ENCODE data around the gene CLIP4.

DNA sequence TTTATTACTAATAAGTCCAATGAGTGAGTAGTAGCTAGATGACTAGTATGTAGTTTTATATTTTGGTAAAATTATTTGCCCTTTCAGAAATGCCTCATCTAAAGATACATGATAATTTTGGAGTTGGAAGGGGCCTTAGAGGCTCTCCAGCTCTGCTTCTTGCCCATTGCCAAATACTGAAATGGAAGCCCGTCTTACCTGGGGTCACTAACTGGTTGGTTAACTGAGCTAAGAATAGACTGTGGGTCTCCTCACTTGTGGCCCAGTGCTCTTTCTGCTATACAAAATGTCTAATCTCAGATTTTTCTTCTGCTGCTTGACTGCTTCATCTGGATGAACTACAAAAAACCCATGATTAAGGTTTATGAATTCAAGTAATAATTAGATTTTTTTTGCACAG lies 67.1 kb downstream of the CLIP4 start:
- TF ChIP-seq, protein P1, sequence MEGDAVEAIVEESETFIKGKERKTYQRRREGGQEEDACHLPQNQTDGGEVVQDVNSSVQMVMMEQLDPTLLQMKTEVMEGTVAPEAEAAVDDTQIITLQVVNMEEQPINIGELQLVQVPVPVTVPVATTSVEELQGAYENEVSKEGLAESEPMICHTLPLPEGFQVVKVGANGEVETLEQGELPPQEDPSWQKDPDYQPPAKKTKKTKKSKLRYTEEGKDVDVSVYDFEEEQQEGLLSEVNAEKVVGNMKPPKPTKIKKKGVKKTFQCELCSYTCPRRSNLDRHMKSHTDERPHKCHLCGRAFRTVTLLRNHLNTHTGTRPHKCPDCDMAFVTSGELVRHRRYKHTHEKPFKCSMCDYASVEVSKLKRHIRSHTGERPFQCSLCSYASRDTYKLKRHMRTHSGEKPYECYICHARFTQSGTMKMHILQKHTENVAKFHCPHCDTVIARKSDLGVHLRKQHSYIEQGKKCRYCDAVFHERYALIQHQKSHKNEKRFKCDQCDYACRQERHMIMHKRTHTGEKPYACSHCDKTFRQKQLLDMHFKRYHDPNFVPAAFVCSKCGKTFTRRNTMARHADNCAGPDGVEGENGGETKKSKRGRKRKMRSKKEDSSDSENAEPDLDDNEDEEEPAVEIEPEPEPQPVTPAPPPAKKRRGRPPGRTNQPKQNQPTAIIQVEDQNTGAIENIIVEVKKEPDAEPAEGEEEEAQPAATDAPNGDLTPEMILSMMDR (IDR thresholded peaks at IDR 0.05): no peak
- no peak for TF ChIP-seq EP300 (IDR thresholded peaks at IDR 0.05)

Measured in ovary (tissue), 3 donors.